RPMI7951 (cell line): ENCODE data around the gene ZNF221. TPM values are rescaled to one million over a fixed set of nuclear protein-coding genes. Genes with fewer than 3 reads are reported as not detected.

Experiments used
- DNase-seq: peaks from one replicate; pipeline ENCODE4 v3.0.0-alpha.2; 2012; ENCODE audit warnings: low read depth
- total RNA-seq: library from RNA; depleted of rRNA; stranded (reverse); fragments of >200 nt; shearing (Covaris generic); gene quantifications from 2 replicates; pipeline ENCODE4 v1.2.3, GENCODE V29; 2014; rRNA removed

Gene ZNF221
- total RNA-seq, 1 experiment from 2014 or later = 5.2 TPM

DNA sequence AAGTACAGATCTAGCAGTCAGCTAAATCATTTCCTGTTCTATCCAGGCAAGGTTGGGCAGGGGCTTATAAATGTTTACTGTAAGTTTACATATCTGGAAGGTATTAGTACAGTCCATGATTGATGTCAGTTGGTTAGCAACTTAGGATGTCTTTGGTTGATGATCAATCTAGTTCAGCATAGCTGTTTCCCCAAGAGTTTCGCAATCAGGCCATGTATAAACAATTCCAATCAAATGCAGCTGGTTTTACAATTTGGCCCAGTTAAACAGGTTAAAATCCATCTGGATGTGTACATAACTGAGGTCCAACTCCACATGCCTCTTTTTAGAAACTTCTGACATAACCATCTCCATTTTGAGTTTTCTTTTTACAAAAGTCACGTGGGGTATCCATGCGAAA is 6.9 kb downstream of the ZNF221 start:
- DNase-seq = peak; percentile 22

DNA sequence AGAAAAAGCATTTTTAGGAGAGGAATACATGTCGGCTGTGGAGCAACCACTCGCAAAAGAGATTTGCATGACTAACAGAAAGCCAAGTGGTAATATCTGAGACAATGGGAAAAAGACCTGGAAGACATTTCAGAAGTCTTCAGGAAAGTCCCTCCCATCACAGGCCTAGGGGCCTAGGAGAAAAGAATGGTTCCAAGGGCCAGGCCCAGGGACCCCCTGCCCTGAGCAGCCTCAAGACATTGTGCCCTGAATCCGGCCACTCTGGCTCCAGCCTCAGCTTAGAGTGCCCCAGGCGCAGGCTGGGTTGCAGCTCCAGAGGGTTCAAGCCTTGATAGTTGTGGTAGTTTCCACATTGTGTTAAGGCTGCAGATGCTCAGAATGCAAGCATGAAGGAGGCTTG is 9.4 kb downstream of the ZNF221 start:
- DNase-seq = no peak

DNA sequence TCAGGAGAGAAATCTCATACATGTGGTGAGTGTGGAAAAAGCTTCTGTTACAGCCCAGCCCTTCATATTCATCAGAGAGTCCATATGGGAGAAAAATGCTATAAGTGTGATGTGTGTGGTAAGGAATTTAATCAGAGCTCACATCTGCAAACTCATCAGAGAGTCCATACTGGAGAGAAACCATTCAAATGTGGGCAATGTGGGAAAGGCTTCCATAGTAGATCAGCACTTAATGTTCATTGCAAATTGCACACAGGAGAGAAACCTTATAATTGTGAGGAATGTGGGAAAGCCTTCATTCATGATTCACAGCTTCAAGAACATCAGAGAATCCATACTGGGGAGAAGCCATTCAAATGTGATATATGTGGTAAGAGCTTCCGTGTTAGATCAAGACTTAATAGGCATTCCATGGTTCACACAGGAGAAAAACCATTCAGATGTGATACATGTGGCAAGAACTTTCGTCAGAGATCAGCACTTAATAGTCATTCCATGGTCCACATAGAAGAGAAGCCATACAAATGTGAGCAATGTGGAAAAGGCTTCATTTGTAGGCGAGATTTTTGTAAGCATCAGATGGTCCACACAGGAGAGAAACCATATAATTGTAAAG is 15.2 kb downstream of the ZNF221 start:
- peak; percentile 7 for DNase-seq

GRCh38 chr19:43976732-43977131 is 25.7 kb downstream of the ZNF221 start:
- DNase-seq = no peak

GRCh38 chr19:43983544-43983911 is 32.5 kb downstream of the ZNF221 start:
- DNase-seq = no peak

DNA sequence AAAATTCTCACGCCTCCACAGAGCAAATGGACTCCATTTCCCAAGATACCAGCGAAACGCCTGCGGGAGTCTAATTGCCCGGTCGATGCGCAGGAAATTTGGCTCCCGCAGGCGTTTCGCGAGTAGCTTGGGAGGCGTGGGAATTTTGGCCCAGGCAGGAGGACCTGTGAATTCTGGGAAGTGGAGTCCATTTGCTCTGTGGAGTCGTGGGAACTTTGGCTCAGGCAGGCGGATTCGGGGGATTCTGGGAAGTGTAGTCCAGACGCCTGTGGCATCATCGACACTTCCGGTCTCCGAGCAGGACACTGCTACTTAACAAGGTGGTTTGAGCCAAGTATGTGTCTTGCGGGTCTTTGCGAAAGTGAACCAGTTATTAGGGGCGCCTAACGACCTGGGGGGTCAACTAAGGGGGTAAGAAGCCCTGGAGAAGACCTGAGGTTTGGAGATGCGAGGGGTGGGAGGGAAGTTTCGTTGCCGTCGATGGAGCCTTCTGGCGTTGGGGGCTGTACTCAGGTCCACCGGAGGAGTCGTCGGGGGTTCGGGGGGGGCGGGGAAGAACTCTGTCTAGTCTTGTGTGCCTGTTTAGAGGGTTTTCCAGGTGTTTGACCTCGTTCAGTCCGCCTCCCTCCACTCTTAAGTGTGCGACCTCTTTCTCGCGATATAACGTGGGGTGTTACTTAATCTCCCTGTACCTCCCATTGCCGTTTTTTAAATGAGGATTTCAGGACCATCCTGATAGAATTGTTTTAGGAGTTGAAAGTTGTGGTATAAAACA is 33.1 kb downstream of the ZNF221 start, which contains the start of gene ZNF155:
TSS of gene ZNF155 (plus strand) at position 277 of the 775 bp plus-strand sequence. CDS start 4,356 bp downstream, outside the sequence.
- DNase-seq = peak; percentile 98

DNA sequence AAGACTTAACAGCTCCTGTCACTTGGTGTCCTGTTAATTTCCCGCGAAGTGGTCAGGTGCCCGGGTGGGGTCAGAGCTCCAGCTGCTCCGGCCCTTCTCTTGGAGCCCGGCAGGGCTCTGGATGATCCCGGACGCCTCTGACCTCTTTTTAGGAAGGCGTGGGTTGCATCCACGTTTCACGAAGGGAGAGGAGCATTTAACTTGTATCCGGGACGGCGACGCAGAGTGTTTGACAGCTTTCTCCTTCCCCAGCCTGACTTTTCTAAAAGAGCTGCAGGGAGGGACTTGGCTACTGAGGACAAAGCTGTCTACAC is 33.6 kb downstream of the ZNF221 start:
- no peak for DNase-seq

DNA sequence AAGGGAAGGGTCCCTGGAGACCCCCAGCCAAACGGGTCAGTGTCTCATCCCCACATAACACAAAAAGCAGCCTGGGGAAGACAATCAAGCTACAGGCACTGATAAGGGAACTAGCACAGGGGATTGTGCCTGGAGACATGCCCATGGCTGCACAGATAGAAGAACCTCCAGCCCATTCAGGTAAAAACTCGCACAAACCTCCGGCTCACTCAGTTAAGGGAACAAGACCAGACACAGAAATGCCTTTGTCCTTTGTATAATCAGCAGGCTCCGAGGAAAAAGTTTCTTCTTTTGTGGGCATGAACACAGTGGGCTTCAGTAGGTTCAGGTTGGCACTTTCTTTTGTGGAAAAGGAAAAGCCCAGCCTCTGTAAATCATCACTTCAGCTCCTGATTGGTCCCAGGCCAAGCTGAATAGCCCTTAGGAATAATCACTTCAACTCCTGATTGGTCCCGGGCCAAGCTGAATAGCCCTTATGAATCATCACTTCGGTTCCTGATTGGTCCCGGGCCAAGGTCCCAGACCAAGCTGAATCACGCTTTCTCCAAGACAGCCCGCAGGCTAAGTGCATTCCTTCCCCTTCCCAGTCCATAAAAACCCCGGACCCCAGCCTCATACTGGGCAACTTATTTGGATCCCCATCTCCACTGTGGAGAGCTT is 46.7 kb downstream of the ZNF221 start:
- DNase-seq = peak; percentile 81

DNA sequence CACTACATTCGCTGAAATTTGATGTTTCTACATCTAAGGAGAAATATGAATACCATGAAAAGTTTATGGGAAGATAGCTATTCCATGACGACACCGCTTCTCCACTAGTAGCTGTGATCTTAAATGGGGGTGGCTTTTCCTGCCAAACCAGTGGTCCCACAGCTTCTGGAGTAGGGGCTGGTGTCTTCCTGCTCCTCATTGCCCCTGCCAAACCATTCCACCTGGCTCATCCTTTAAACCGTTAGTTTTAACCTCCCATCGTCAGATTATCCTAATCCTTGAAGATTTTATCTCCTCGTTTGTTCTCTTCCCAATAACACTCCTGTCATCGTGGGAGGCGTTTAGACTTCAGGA is 51.2 kb downstream of the ZNF221 start:
- DNase-seq = no peak

DNA sequence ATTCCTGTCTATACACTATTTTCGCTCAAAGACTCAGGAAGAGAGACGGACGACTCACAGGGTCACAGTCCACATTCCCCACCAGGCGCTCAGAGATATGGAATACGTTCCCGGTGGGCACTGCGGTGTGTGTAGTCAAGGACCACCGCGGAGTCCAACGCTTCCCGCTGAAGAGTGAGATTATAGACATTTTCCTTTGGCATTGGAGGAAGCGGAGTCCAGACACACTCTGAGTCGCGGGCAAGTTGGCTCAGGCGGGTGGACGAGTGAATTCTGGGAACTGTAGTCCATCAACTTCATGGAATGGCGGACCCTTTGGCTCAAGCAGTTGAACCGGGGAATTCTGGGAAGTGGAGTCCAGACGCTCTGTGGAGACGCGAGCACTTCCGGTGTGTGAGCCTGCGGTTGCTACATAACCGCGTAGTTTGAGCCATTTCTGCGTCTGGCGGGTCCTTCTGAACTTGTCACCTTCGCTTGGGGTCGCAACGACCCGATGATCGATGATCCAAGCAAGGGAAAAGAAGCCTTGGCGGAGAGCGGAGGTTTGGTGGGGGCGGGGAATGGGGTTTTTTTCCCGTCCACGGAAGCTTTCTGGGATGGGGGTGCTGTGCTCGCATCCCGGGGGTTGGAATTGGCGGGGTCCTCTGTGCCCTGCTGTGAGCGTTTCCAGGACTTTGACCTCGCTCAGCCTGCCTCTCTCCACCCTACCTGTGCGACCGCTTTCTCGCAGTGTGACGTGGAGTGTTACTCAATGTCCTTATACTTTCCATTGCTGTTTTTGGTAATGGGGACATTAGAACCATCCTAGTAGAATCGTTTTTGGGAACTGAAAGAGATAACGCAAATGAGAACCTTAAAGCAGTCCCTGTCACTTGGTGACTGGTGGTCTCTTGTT is 51.8 kb downstream of the ZNF221 start, which contains the start of gene ZNF230:
TSS of gene ZNF230 (plus strand) at position 392 of the 895 bp plus-strand sequence. CDS start 4,122 bp downstream, outside the sequence.
- DNase-seq = peak; percentile 97

GRCh38 chr19:44003461-44004009 is 52.5 kb downstream of the ZNF221 start:
- peak; percentile 21 for DNase-seq

GRCh38 chr19:44005973-44006372 is 54.9 kb downstream of the ZNF221 start:
- DNase-seq = no peak

DNA sequence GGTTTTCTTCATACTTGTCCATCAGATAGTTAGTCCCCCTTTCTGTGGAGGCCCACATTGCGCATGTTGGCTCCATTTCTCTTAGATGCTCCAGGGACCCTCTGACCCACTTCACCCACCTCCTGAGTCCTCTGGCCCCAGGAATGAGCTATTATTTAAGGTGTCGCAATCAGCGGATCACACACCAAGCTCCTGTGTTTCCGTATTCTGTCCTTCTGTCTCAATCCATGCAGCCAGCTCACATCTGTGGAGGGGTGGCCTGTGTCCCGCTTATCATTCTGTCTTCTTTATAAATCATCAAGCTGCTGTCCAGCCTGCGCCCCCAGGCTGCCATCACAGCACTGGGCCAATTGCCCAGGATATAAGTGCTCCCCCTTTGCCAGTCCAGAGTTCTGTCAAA is 56.4 kb downstream of the ZNF221 start:
- no peak for DNase-seq

GRCh38 chr19:44010468-44010867 is 59.4 kb downstream of the ZNF221 start:
- DNase-seq = no peak

Other genes with a start within 250 kb of the ZNF221 start
- gene IRGC, start 235.2 kb upstream of the ZNF221 start, total RNA-seq = not detected in 2 replicates
- 17.0 and 39.3 TPM in 2 replicates for gene SMG9, start 196.3 kb upstream of the ZNF221 start, total RNA-seq
- 71.6 and 126 TPM in 2 replicates for gene KCNN4, start 170.3 kb upstream of the ZNF221 start, total RNA-seq
- 0.24 and 0.59 TPM in 2 replicates for gene LYPD5, start 148.8 kb upstream of the ZNF221 start, total RNA-seq
- 8.6 and 9.4 TPM in 2 replicates for gene ZNF283, start 123.9 kb upstream of the ZNF221 start, total RNA-seq
- gene ZNF404, start 67.3 kb upstream of the ZNF221 start, total RNA-seq = 1.2 and 1.4 TPM in 2 replicates
- 14.3 and 20.1 TPM in 2 replicates for gene ZNF45, start 15.9 kb upstream of the ZNF221 start, total RNA-seq
- gene ZNF155, start 33.0 kb downstream of the ZNF221 start, total RNA-seq = 4.6 and 6.0 TPM in 2 replicates
- 4.8 and 5.0 TPM in 2 replicates for gene ZNF230, start 51.7 kb downstream of the ZNF221 start, total RNA-seq
- 4.8 and 6.2 TPM in 2 replicates for gene ZNF222, start 74.2 kb downstream of the ZNF221 start, total RNA-seq
- gene ZNF223, start 100.8 kb downstream of the ZNF221 start, total RNA-seq = 3.6 and 5.3 TPM in 2 replicates
- 3.4 and 3.5 TPM in 2 replicates for gene ZNF284, start 120.9 kb downstream of the ZNF221 start, total RNA-seq
- 13.2 and 15.7 TPM in 2 replicates for gene ZNF224, start 143.1 kb downstream of the ZNF221 start, total RNA-seq
- gene ZNF225, start 162.2 kb downstream of the ZNF221 start, total RNA-seq = 3.1 and 4.1 TPM in 2 replicates
- gene ZNF234, start 190.3 kb downstream of the ZNF221 start, total RNA-seq = 6.7 and 7.0 TPM in 2 replicates
- 31.1 and 32.9 TPM in 2 replicates for gene ZNF226, start 213.9 kb downstream of the ZNF221 start, total RNA-seq